Measurements from ENCODE around the gene DNAH6. TPM values are rescaled to one million over a fixed set of nuclear protein-coding genes. Genes with fewer than 3 reads are reported as not detected.

The DNAH6 gene
- total RNA-seq, 1 experiment from 2014 or later = 0.26 TPM

DNA sequence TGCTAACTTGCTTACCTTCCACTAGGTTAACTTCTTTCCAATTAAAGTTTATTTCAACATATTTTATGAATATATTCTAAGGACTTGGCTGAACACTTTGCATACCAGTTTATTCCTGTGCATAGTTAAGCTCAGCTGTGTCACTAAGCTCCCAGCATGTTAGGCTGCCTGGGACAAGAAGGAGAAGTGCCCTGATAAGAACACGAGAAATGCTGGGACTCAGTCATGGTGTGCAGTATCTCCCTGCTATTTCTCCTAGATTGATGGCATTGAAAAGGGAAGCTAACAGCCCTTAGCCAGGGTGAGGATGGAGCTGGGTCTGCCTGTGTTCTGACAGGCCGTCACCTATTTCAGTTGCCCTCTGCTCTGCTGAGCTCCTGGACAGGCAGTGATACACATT lies 200.3 kb downstream of the DNAH6 start:
- Histone ChIP-seq H3K79me2 (ENCODE audit: insufficient read depth, low read length) (no peaks in the 10 kb centered on the region), H3K9me3 (ENCODE audit: control insufficient read depth, low read depth, low read length) (no peaks in the 10 kb centered on the region), H3K56ac (ENCODE audit: insufficient read length, low read depth, low read length) (no peak overlapping the region), H3K4me2 (ENCODE audit: insufficient read depth, insufficient read length, low read length) (no peak overlapping the region), H2AFZ (ENCODE audit: low read length) (no peak overlapping the region), H3K4me1 (ENCODE audit: insufficient read depth, low read length) (no peaks in the 10 kb centered on the region), H2BK12ac (ENCODE audit: insufficient read length, low read depth, low read length) (no peak overlapping the region), H2BK20ac (ENCODE audit: low read depth, low read length, poor library complexity, severe bottlenecking) (no peak overlapping the region), H2AK5ac (ENCODE audit: insufficient read length, low read length) (no peak overlapping the region), H4K8ac (replicated peaks; ENCODE audit: insufficient read length, low read depth, low read length) (no peak overlapping the region), H3K9ac (ENCODE audit: extremely low read depth, insufficient read length, low read length) (peak overlapping the region; percentile 11), H3K27me3 (ENCODE audit: insufficient read depth, low read length) (no peaks in the 10 kb centered on the region), H3K23me2 (ENCODE audit: insufficient read length, low read depth, low read length, poor library complexity, severe bottlenecking) (no peaks in the 10 kb centered on the region), H3K27ac (ENCODE audit: insufficient read length, low read depth, low read length) (no peak overlapping the region), H2BK15ac (ENCODE audit: low read depth, low read length) (no peak overlapping the region), H3K14ac (ENCODE audit: insufficient read depth, low read length) (no peak overlapping the region), H3K18ac (ENCODE audit: insufficient read length, low read depth, low read length) (no peak overlapping the region), H4K20me1 (ENCODE audit: control insufficient read depth, insufficient read depth, insufficient read length) (no peaks in the 10 kb centered on the region), H3K79me1 (ENCODE audit: insufficient read depth, low read depth, low read length, poor library complexity, severe bottlenecking) (no peaks in the 10 kb centered on the region), H4K5ac (ENCODE audit: insufficient read length, low read depth, low read length) (no peak overlapping the region), H2BK120ac (ENCODE audit: low read depth, low read length, poor library complexity, severe bottlenecking) (no peak overlapping the region), H3T11ph (ENCODE audit: low read length) (no peak overlapping the region), H3K23ac (ENCODE audit: insufficient read length, low read depth, low read length) (no peak overlapping the region), H3K4ac (ENCODE audit: low read depth, low read length) (no peak overlapping the region), H4K91ac (ENCODE audit: insufficient read length, low read depth, low read length) (no peak overlapping the region), H2BK5ac (ENCODE audit: insufficient read length, low read length) (no peak overlapping the region)
- WGBS (ENCODE audit: extremely low coverage, insufficient read length, low lambda C conversion rate) = no CpG with 5 or more reads among the region's 2 CpGs
- H3K27ac Mint-ChIP-seq = peak overlapping the region in 1 of 3 experiments; percentile 36; a peak in 2 of 7 replicates
- H3K4me1 Mint-ChIP-seq = no peaks in the 10 kb centered on the region
- H3K36me3 Mint-ChIP-seq (ENCODE audit: insufficient read depth in 1 of 3, low read depth in 3 of 3) = no peaks in the 10 kb centered on the region
- H3K27me3 Mint-ChIP-seq (ENCODE audit: low read depth) = peaks cover 1% of the 10 kb centered on the region; the same call in 1 of the 2 replicates
- H3K9me3 Mint-ChIP-seq = no peaks in the 10 kb centered on the region
- H3K4me3 Mint-ChIP-seq = no peak overlapping the region
- DNase-seq = no peak
- TF ChIP-seq, protein P1, sequence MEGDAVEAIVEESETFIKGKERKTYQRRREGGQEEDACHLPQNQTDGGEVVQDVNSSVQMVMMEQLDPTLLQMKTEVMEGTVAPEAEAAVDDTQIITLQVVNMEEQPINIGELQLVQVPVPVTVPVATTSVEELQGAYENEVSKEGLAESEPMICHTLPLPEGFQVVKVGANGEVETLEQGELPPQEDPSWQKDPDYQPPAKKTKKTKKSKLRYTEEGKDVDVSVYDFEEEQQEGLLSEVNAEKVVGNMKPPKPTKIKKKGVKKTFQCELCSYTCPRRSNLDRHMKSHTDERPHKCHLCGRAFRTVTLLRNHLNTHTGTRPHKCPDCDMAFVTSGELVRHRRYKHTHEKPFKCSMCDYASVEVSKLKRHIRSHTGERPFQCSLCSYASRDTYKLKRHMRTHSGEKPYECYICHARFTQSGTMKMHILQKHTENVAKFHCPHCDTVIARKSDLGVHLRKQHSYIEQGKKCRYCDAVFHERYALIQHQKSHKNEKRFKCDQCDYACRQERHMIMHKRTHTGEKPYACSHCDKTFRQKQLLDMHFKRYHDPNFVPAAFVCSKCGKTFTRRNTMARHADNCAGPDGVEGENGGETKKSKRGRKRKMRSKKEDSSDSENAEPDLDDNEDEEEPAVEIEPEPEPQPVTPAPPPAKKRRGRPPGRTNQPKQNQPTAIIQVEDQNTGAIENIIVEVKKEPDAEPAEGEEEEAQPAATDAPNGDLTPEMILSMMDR (conservative IDR thresholded peaks at IDR 0.05) = no peak
